ENCODE results near the gene NIN.

DNA sequence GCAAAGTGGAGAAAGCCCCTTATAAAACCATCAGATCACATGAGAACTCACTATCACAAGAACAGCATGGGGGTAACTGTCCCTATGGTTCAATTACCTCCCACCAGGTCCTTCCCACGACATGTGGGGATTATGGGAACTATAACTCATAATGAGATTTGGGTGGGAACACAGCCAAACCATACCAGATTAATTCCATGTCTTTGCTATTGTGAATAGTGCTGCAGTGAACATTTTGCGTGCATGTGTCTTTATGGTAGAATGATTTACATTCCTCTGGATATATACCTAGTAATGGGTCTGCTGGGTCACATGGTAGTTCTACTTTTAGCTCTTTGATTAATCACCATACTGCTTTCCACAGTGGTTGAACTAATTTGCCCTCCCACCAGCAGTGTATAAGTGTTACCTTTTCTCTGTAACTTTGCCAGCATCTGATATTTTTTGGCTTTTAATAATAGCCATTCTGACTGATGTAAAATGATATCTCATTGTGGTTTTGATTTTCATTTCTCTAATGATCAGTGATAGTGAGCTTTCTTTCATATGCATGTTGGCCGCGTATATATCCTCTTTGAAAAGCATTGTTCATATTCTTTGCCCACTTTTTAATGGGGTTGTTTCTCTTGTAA, 133.2 kb downstream of the NIN start:
- TF ChIP-seq POLR2A (IDR thresholded peaks at IDR 0.05), result no peak
- TF ChIP-seq, protein P1, sequence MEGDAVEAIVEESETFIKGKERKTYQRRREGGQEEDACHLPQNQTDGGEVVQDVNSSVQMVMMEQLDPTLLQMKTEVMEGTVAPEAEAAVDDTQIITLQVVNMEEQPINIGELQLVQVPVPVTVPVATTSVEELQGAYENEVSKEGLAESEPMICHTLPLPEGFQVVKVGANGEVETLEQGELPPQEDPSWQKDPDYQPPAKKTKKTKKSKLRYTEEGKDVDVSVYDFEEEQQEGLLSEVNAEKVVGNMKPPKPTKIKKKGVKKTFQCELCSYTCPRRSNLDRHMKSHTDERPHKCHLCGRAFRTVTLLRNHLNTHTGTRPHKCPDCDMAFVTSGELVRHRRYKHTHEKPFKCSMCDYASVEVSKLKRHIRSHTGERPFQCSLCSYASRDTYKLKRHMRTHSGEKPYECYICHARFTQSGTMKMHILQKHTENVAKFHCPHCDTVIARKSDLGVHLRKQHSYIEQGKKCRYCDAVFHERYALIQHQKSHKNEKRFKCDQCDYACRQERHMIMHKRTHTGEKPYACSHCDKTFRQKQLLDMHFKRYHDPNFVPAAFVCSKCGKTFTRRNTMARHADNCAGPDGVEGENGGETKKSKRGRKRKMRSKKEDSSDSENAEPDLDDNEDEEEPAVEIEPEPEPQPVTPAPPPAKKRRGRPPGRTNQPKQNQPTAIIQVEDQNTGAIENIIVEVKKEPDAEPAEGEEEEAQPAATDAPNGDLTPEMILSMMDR (IDR thresholded peaks at IDR 0.05), result no peak
